ENCODE data around the gene HNRNPAB. TPM values are rescaled to one million over a fixed set of nuclear protein-coding genes. Genes with fewer than 3 reads are reported as not detected.

HNRNPAB gene
- total and polyA plus RNA-seq, 9 of the 15 experiments (the other 6 are each of a cell fraction or from before 2014, with no cell fraction given) = 34.6 to 425 (median 236) TPM

- TF ChIP-seq ZBTB11 (CRISPR knock-in tag; IDR thresholded peaks at IDR 0.05) (0 out of 6 replicates have a peak, but pooled peaks of 1 of the 3 experiments have one; percentile 20), CBX3 (IDR thresholded peaks at IDR 0.05; ENCODE audit: borderline replicate concordance in 1 of 2, low read length in 2 of 2) (0 out of 3 replicates have a peak, but pooled peaks of 1 of the 2 experiments have one; percentile 15), ZNF146 (CRISPR knock-in tag; IDR thresholded peaks at IDR 0.05; ENCODE audit: unreplicated experiment) (no peak), ZSCAN32 (CRISPR knock-in tag; IDR thresholded peaks at IDR 0.05) (no peak), MYBL2 (IDR thresholded peaks at IDR 0.05; ENCODE audit: low read depth) (no peak), MYBL2 (CRISPR knock-in tag; IDR thresholded peaks at IDR 0.05; ENCODE audit: borderline replicate concordance) (no peak), THAP12 (CRISPR knock-in tag; IDR thresholded peaks at IDR 0.05) (no peak), BRCA1 (IDR thresholded peaks at IDR 0.05) (no peak), BRCA1 (CRISPR knock-in tag; IDR thresholded peaks at IDR 0.05) (no peak), GATAD2A (IDR thresholded peaks at IDR 0.05) (no peak), ZNF766 (CRISPR knock-in tag; conservative IDR thresholded peaks at IDR 0.05) (no peak), ZNF830 (CRISPR knock-in tag; IDR thresholded peaks at IDR 0.05) (no peak), DIDO1 (tag; IDR thresholded peaks at IDR 0.05; ENCODE audit: low read depth) (no peak), ZNF668 (CRISPR knock-in tag; IDR thresholded peaks at IDR 0.05) (no peak), ZNF79 (CRISPR knock-in tag; IDR thresholded peaks at IDR 0.05; ENCODE audit: low read depth) (no peak), BDP1 (IDR thresholded peaks at IDR 0.05; ENCODE audit: insufficient read depth, insufficient read length) (no peak), ZFX (CRISPR knock-in tag; IDR thresholded peaks at IDR 0.05) (no peak), MCM2 (IDR thresholded peaks at IDR 0.05; ENCODE audit: low read depth) (no peak), ZKSCAN8 (CRISPR knock-in tag; IDR thresholded peaks at IDR 0.05) (no peak), FOXO4 (CRISPR knock-in tag; IDR thresholded peaks at IDR 0.05) (no peak)
These were observed 8.1 kb downstream of the HNRNPAB start (continued) for GRCh38 chr5:178212241-178213002.

All from K562 (cell line).